Measurements from ENCODE around the gene CCDC150. TPM values are rescaled to one million over a fixed set of nuclear protein-coding genes. Genes with fewer than 3 reads are reported as not detected.

CCDC150 gene
- total RNA-seq, 1 experiment from 2014 or later, result 29.2 TPM

DNA sequence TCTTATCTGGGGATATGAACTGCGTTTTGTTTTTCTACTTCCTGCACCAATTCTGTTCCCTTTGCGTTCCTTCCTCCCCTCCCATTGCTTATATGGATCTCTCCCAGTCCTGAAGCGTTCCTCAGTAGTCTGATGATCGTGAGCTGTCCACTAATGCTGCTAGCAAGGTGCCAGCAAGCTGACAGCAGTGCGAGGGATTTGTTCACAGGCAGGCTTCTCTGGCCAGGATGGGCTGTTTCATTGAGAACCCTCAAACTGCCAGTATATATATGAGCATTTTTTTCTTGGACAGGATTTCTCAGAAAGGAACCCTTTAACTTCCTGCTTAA lies 119.8 kb downstream of the CCDC150 start:
- Histone ChIP-seq H3K4me3 (replicated peaks in 1 of 2; ENCODE audit: low read depth in 1 of 2, low read length in 2 of 2) (no peak overlapping the region), H4K20me1 (ENCODE audit: insufficient read depth) (no peaks in the 10 kb centered on the region), H3K36me3 (ENCODE audit: control insufficient read depth in 1 of 2, insufficient read depth in 2 of 2, low read length in 2 of 2) (peaks cover 8 to 10% of the 10 kb centered on the region in 2 experiments; a peak in 1 of 4 replicates), H3K27me3 (ENCODE audit: insufficient read depth, low read length) (no peaks in the 10 kb centered on the region), H3K4me1 (ENCODE audit: control insufficient read depth in 1 of 2, insufficient read depth in 2 of 2, low read length in 2 of 2) (no peaks in the 10 kb centered on the region), H3K9me2 (ENCODE audit: insufficient read depth) (no peaks in the 10 kb centered on the region), H3K9ac (ENCODE audit: low read length) (no peak overlapping the region), H3K9me3 (ENCODE audit: control insufficient read depth in 1 of 2, insufficient read depth in 1 of 2, low read depth in 1 of 2, low read length in 2 of 2) (no peaks in the 10 kb centered on the region), H3K79me2 (ENCODE audit: insufficient read depth, low read length) (no peaks in the 10 kb centered on the region), H3K27ac (ENCODE audit: low read depth, low read length) (no peak overlapping the region), H3K4me2 (ENCODE audit: low read length) (no peak overlapping the region), H2AFZ (ENCODE audit: low read depth, low read length, poor library complexity, severe bottlenecking) (no peak overlapping the region)
- TF ChIP-seq ATF3 (IDR thresholded peaks at IDR 0.05) (no peak), REST (IDR thresholded peaks at IDR 0.05; ENCODE audit: low read depth) (no peak), SIN3A (IDR thresholded peaks at IDR 0.05; ENCODE audit: low read depth) (no peak), RAD21 (IDR thresholded peaks at IDR 0.05; ENCODE audit: low read depth) (no peak), EGR1 (IDR thresholded peaks at IDR 0.05; ENCODE audit: low read depth) (no peak), JUND (IDR thresholded peaks at IDR 0.05) (no peak), ZNF274 (IDR thresholded peaks at IDR 0.05; ENCODE audit: low read depth, low read length) (no peak), TCF7L2 (IDR thresholded peaks at IDR 0.05; ENCODE audit: borderline replicate concordance, extremely low read depth, insufficient read depth, insufficient read length) (no peak), POLR2AphosphoS5 (IDR thresholded peaks at IDR 0.05; ENCODE audit: low read depth, low read length) (no peak)
- TF ChIP-seq, protein P1, sequence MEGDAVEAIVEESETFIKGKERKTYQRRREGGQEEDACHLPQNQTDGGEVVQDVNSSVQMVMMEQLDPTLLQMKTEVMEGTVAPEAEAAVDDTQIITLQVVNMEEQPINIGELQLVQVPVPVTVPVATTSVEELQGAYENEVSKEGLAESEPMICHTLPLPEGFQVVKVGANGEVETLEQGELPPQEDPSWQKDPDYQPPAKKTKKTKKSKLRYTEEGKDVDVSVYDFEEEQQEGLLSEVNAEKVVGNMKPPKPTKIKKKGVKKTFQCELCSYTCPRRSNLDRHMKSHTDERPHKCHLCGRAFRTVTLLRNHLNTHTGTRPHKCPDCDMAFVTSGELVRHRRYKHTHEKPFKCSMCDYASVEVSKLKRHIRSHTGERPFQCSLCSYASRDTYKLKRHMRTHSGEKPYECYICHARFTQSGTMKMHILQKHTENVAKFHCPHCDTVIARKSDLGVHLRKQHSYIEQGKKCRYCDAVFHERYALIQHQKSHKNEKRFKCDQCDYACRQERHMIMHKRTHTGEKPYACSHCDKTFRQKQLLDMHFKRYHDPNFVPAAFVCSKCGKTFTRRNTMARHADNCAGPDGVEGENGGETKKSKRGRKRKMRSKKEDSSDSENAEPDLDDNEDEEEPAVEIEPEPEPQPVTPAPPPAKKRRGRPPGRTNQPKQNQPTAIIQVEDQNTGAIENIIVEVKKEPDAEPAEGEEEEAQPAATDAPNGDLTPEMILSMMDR (IDR thresholded peaks at IDR 0.05 in 2 of 3, conservative IDR thresholded peaks at IDR 0.05 in 1 of 3; ENCODE audit: borderline replicate concordance in 1 of 3, insufficient read depth in 1 of 3, low read depth in 2 of 3, low read length in 2 of 3), result no peak
- no TSS peak for BruUV-seq (replicated peaks)
- intact Hi-C loops (cut with micrococcal nuclease), result loop anchor here (2.0 to 10.0 kb wide), 4 partner anchors 325 to 629 kb away; no protein-coding TSS in a partner anchor
- CTCF ChIA-PET, result interaction anchor here (1.2 to 1.7 kb wide), 3 partner anchors 8 to 462 kb away, joined by 3 to 10 read pairs (median 3); no protein-coding TSS in a partner anchor
- POLR2A ChIA-PET, result no interaction called here
- ATAC-seq (no peak), DNase-seq (ENCODE audit: low read depth, low spot score) (no peak)
- RAD21 ChIA-PET (ENCODE audit: low non-redundant PET in 1 of 2, low total read pairs in 2 of 2, uncharacterized antibody in 2 of 2, unreplicated experiment in 2 of 2), result interaction anchor here in 1 of 2 experiments (0.5 kb wide), 1 partner anchor 144 kb away, joined by 3 read pairs; no protein-coding TSS in a partner anchor
